GM10847 (cell line): ENCODE results near the gene MYO1G.

Experiments used
- POLR2A ChIP-seq: IDR thresholded peaks from 2 replicates; pipeline ENCODE4 v1.6.1; 2011; ENCODE audit not compliant: insufficient read length; ENCODE audit errors: extremely low read depth

MYO1G gene

DNA sequence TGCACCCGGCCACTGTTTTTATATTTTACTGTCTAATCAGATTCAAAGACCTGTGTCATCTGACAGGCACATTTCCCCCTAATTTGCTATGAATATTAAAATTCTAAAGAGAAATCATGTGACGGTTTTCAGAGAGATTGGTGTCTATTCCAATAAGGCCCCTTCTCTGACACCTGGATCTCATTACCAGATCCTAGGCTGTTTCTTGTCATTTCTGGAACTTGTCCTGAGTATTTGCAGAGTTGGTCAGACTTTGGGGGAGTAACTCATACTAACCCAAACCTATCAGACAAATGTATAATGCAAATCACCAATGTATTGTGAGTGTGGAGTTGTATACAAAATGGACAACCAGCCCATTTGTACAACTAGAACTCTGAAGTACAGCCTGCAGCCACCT, 29.5 kb downstream of the MYO1G start:
- no peak for TF ChIP-seq POLR2A

DNA sequence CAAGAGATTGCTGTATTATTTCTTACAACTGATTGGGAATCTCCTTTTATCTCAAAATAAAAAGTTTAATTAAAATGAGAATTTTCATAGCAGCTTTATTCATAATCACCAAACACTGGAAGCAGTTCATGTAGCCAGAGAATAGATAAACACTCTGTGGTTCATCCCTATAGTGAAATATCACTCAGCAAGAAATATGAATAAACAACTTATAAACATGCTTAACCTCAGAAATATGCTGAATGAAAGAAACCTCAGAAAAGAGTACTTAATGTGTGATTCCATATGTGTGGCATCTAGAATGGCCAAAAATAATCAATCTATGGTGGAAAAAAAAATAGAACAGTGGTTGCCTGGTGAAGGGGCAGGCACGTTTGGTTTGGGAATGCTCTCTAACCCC, 33.3 kb downstream of the MYO1G start:
- no peak for TF ChIP-seq POLR2A

DNA sequence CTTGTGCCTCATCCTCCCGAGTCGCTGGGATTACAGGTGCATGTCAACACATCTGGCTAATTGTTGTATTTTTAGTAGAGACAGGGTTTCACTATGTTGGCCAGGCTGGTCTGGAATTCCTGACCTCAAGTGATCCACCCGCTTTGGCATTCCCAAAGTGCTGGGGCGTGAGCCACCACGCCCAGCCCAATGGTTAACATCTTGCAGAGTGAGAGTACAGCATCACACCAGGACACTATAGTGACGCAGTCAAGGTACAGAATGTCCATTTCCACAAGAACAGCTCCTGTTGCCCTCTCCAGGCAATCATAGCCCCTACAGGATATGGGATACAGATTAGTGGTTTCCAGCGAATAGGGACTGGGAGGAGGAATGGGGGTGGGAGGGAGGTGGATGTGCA, 34.0 kb downstream of the MYO1G start:
- no peak for TF ChIP-seq POLR2A

DNA sequence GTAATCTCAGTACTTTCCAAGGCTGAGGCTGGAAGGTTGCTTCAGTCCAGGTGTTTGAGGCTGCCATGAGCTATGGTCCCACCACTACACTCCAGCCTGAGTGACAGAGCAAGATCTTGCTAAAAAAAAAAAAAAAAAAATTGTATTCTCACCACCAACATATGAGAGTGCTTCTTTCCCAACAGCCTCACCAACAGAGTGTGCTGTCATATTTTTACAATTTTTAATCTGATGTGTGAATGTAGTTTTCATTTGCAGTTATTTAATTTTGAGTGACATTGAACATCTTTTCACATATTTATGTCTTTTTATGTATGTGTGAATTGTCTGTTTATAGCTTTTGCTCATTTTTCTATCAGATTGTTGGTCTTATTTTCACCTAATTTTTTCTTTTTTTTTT, 35.2 kb downstream of the MYO1G start:
- TF ChIP-seq POLR2A = no peak

DNA sequence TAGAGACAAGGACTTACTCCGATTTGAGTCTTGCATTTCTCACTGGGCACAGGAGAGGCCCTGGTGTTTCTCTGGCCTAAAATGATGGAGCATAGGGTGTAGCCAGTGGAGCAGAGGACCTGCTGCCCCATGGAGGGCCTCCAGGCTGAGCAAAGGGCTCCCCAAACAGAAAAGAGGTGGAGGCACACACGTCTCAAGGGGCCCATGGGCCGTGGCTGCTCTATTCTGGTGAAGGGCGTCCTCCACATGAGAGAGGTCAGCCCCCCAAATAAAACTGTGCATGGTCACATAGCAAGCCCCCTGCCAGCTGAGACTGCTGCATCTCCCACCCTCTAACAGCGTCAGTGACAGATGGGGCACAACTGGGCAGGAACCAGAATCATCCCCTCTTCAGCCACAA, 41.4 kb downstream of the MYO1G start:
- no peak for TF ChIP-seq POLR2A

DNA sequence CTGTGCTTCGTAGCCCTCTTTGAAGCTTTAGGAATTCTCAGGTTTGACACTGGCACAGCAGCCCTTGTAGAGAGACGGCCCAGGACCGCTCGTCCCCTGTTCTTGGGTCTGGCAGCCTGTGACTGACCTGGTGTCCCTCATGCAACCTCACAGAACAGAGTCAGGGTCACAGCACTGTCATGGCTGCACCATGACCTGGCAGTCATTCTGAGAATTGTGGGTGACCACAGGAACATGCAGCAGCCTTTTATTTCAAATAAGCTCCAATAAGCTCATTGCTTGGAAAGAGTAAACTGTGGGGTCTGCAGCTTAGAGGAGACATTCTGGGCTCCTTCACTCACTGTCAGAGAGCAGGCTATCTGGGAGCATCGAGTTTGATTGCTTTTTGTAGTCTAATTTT, 42.5 kb downstream of the MYO1G start:
- TF ChIP-seq POLR2A = no peak

DNA sequence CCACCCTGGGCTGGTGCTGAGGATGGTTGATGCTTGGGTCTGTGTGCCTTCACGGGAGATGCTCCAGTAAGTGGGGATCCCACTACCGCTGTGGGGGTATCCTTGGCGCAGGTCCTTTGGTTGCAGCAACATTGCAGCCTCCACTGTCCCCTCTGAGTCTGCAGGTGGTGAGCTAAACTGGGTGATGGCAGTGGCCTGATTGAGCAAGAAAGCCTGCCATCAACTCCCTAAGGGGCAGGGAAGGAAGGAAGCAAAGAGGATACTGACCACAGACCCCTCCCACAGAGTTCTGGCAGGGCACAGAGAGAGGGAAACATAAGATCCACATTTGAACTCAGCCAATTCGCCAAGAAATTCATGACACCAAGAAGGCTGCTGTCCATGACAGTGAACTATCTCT, 43.2 kb downstream of the MYO1G start:
- no peak for TF ChIP-seq POLR2A

DNA sequence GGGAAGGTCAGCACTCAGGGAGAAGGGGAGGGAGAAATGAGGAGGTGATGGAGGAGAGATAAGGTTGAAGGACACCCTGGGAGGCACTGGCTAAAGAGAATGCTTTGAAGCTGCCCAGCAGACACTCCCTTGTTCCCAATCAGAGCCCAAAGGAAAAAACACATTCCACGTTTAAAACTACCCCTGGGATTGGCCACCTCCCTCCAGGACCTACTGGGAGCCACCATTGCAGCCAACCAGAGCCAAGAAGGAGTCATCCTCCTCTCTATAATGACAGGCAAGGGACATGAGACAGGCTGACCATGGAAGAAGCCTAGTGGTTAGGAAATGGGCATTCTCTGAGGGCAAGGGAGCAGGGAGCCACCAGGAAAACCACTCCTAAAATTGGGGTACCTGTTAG, 43.8 kb downstream of the MYO1G start:
- TF ChIP-seq POLR2A = no peak

DNA sequence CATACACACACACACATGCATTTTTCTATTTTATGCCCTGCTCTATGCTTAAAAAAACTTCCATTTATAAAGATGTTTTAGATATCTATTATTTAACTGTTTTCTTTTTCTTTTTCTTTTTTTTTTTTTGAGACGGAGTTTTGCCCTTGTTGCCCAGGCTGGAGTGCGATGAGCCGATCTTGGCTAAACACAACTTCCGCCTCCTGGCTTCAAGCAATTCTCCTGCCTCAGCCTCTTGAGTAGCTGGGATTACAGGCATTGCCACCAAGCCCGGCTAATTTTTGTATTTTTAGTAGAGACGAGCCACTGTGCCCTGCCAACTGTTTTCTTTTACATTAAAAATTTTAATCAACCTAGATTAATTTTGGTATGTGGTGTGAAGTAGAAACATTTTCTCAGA, 47.9 kb downstream of the MYO1G start:
- no peak for TF ChIP-seq POLR2A

DNA sequence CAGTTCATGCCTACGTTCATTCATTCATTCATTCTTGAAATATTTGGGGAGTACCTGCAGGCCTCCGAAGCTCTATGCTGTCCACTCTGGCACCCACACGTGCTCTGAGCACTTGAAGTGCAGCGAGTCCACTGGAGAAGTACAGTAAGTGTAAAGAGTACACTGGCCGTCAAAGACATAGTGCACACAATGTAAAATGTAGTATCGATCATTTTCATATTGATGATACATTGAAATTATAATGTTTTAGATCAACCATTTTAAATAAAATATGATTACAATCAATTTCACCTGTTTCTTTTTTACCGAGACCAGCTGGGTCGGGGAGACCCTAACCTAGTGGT, 56.5 kb downstream of the MYO1G start:
- TF ChIP-seq POLR2A = no peak

DNA sequence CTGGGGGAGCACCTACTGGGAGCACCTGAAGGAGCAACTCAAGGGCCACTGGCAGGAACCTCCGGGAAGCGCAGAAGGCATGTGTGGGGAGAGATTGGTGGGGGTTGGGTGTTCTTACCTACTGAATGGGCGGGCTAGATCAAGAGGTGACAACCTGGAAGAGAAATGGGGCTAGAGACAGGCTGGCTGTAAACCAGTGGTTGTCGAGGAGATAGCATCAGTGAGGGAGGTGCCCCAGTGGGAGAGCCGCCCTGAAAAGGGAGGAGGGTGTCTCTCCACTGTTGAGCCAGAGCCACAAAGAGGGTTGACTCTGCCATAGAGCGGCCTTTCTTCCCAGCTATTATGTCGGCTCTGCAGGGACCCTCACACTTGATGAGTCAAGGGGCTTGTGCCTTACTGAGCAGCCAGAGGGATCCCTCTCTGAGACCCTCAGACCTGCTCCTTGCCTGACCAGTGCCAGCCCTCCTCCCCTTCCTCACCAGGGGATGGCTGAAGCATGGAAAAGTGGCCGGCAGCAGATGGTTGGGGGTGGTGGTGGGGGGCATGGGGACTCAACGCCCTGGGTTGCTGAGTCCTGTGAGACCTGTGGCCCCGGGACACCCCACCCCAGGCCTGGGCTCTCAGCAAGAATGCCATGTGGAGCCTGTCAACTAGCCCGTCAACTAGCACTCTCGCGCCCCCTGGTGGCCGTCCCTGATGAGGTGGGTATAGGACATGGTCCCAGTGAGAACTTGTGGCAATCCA, 57.0 kb downstream of the MYO1G start:
- no peak for TF ChIP-seq POLR2A

DNA sequence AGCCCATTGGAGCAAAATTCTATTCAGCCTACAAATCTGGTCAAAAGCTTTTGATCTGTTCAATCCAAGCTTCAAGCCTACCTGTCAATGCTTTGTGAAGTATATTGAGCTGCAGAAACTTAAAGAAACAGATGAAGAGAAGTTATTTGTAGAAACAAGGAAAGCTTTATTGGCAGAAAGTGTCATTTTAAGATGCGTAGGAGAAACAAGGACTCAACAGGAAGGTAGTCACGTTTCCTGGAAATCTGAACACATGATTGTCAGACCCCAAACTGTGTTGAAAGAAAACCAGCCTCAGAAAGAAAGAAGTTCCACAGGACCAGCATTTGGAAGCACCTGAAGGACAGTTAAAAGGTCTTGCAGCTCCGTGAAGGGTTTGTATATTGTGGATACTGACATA, 58.7 kb downstream of the MYO1G start:
- no peak for TF ChIP-seq POLR2A

DNA sequence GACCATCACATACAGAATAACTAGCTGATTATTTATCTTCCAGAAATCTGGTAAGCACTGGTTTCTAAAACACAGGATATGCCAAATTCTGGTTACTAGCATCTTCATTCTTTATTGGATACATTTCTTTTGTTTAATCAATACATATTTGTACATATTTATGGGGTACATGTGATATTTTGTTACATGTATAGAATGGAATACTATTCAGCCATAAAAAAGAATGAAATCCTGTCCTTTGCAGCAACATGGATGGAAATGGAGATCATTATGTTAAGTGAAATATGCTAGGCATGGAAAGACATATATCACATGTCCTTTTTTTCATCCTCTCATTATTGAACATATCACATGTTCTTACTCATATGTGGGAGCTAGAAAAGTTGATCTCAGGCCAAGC, 60.8 kb downstream of the MYO1G start:
- no peak for TF ChIP-seq POLR2A

DNA sequence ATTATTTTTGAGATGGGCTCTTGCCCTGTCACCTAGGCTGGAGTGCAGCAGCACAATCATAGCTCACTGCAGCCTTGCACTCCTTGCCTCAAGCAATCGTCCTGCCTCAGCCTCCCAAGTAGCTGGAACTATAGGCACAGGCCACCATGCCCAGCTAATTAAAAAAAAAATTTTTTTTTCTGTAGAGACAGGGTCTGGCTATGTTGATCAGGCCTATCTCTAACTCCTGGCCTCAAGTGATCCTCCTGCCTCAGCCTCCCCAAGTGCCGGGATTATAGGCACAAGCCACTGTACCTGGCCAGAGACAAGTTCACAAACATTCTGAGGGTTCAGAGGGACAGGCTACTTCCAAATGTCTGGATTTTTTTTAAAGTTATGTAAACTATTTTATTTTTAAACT, 61.4 kb downstream of the MYO1G start:
- no peak for TF ChIP-seq POLR2A

DNA sequence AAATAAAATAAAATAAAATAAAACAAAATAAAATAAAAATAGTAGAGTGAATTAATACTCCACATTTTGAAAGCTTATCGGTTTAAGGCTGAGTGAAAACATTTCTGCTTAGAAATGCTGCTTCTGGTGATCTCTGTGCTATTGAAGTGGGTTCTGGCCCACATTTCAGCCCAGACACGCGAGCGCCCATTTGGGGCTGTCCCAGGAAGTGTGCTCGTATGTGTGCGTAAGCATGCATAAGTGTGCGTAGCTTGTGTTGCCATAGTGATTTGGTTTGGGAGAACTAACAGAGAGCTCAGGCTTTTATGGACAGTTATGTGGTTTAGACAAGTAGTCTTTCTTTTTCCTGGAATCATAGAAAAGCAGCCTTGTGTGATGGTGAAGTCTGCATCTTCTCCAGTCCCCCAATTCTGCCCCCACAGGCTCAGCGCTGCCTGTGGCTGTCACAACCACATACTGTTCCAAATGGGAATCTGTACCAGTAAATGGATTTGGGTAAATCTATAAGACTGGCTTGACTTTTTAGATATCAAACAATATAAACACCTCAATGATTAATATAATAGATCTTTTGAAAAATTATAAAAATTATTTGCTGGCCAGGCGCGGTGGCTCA, 63.7 kb downstream of the MYO1G start:
- TF ChIP-seq POLR2A = no peak

DNA sequence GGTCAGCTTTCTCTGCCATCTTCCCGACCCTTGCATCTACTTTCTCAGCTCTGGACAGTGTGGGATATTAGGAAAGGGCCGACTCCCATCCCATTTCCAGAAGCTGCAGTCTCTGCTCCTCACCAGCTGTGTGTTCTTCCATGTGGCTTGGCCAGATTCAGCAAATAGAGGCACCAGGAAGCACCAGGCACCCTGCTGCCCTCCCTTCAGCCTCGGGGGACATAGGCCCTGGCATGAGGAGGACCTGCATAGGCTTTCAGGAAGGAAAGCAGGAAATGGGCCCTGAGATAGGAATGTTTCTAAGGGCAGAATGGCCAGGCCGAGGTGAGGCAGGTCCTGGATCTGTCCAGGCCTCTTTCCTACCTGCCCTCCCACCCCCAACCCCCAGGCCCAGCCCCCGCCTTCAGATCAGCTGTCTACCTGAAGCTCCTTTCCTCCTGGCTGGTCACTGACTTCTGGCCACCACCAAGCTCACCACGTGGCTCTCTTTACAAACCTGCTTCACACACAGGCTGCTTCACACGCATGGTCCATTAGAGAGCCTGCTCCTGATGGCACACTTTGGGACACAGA, 66.0 kb downstream of the MYO1G start:
- TF ChIP-seq POLR2A = no peak
